GM12878 (cell line): ENCODE measurements around the gene COL24A1. TPM values are rescaled to one million over a fixed set of nuclear protein-coding genes. Genes with fewer than 3 reads are reported as not detected.
"Not testable (repeated sequence)": the region's sequence is repeated elsewhere in the genome, so short reads cannot be mapped to it uniquely, and the experiment has no call there.

Source experiments
- ATAC-seq: fragments of 200-7000 bp; cut with Tn5 transposase; 3 replicates; pipeline ENCODE4 v1.9.1; 2020; ENCODE audit warnings: mild to moderate bottlenecking, moderate library complexity
- BruUV-seq: library from RNA; stranded (reverse); fragments of 400-500 nt; replicated peaks from 2 replicates; lab custom pipeline; 2021; lab: Mats Ljungman, UMichigan
- CTCF ChIA-PET: fragments of 300-600 bp; sonication (Branson Sonifier 250); formaldehyde crosslinking; extraction: SDS; loops from one replicate; lab custom pipeline; 2021; ENCODE audit warnings: inconsistent platforms; lab: Yijun Ruan, JAX
- POLR2A ChIA-PET: fragments of 350-600 bp; formaldehyde crosslinking; extraction: SDS; loops from one replicate; lab custom pipeline; 2021; ENCODE audit warnings: inconsistent platforms; lab: Charles Lee
- RAD21 ChIA-PET: fragments of 300-600 bp; sonication (Branson Sonifier 250); formaldehyde crosslinking; loops from one replicate; lab custom pipeline; 2023; ENCODE audit warnings: antibody characterized with exemption; ENCODE audit not compliant: unreplicated experiment; lab: Charles Lee
- SMC1A ChIA-PET: fragments of 300-600 bp; sonication (Branson Sonifier 250); formaldehyde crosslinking; loops from one replicate; lab custom pipeline; 2023; ENCODE audit not compliant: unreplicated experiment, uncharacterized antibody; lab: Charles Lee
- DNase-seq: peaks from one replicate; pipeline ENCODE4 v3.0.0-alpha.2; 2011; ENCODE audit warnings: low read depth, low spot score
- FAIRE-seq: peaks from 3 replicates; lab custom pipeline; 2011; peaks lifted over from hg19 to GRCh38; lab: Jason Lieb, UNC
- H2AFZ ChIP-seq: 2 replicates; pipeline ENCODE4 v1.6.0; 2011; ENCODE audit warnings: low read depth, low read length, control low read depth; ENCODE audit not compliant: control insufficient read depth
- H3K27ac ChIP-seq: 2 replicates; pipeline ENCODE4 v1.5.1; 2011; ENCODE audit warnings: control low read depth; ENCODE audit not compliant: control insufficient read depth, insufficient read depth
- H3K27me3 ChIP-seq, 2 experiments: replicated peaks in 1 of 2; 2 replicates each; pipeline versions ENCODE4 v1.6.0 to v1.6.1; 2011; ENCODE audit warnings: low read length in 1 of 2; ENCODE audit not compliant: control insufficient read depth in 2 of 2, insufficient read depth in 2 of 2
- H3K36me3 ChIP-seq, 2 experiments: 2 replicates each; pipeline ENCODE4 v1.5.1; 2011; ENCODE audit warnings: low read length in 1 of 2; ENCODE audit not compliant: control insufficient read depth in 2 of 2, insufficient read depth in 2 of 2
- H3K4me1 ChIP-seq: 2 replicates; pipeline ENCODE4 v1.6.1; 2011; ENCODE audit warnings: mild to moderate bottlenecking, low read length, moderate library complexity, mixed read lengths; ENCODE audit not compliant: control insufficient read depth, insufficient read depth
- H3K4me2 ChIP-seq: 2 replicates; pipeline ENCODE4 v1.6.0; 2011; ENCODE audit warnings: control low read depth; ENCODE audit not compliant: control insufficient read depth, insufficient read depth
- H3K4me3 ChIP-seq: fragments of 200-600 bp; sonication (generic); 2 replicates; pipeline ENCODE4 v1.5.1; 2016
- H3K79me2 ChIP-seq: 2 replicates; pipeline ENCODE4 v1.6.0; 2011; ENCODE audit warnings: low read length; ENCODE audit not compliant: control insufficient read depth, insufficient read depth
- H3K9ac ChIP-seq: 2 replicates; pipeline ENCODE4 v1.8.0; 2011; ENCODE audit warnings: low read length, control low read depth, mixed read lengths; ENCODE audit not compliant: control insufficient read depth, insufficient read depth
- H3K9me3 ChIP-seq: replicated peaks from 3 replicates; pipeline ENCODE4 v1.5.1; 2011; ENCODE audit warnings: mild to moderate bottlenecking, low read length; ENCODE audit not compliant: control insufficient read depth, insufficient read depth
- H4K20me1 ChIP-seq: 2 replicates; pipeline ENCODE4 v1.6.0; 2011; ENCODE audit not compliant: control insufficient read depth, insufficient read depth
- EED ChIP-seq: sonication (generic); IDR thresholded peaks from 2 replicates; pipeline ENCODE4 v1.6.1; 2016; ENCODE audit warnings: antibody characterized with exemption, low read depth
- POU2F2 ChIP-seq: IDR thresholded peaks from 3 replicates; pipeline ENCODE4 v1.6.1; 2011; ENCODE audit warnings: low read depth, mild to moderate bottlenecking, low read length, borderline replicate concordance
- RB1 ChIP-seq: fragments of 450-650 bp; formaldehyde crosslinking; IDR thresholded peaks from 2 replicates; pipeline ENCODE4 v1.6.1; 2017; ENCODE audit warnings: mild to moderate bottlenecking, borderline replicate concordance
- SREBF2 ChIP-seq: IDR thresholded peaks from 2 replicates; pipeline ENCODE4 v1.6.1; 2012; ENCODE audit warnings: mild to moderate bottlenecking, low read length
- WGBS: methylation state at CpG from one replicate; pipeline ENCODE4 v1.1.6; 2016; ENCODE audit warnings: low lambda C conversion rate; ENCODE audit not compliant: insufficient replicate concordance, insufficient coverage; ENCODE audit errors: missing lambda C conversion rate; 5-methylcytosine and 5-hydroxymethylcytosine counted together
- in situ Hi-C: fragments of 300-500 bp; cut with MboI; formaldehyde crosslinking; loops from 9 replicates; pipeline ENCODE4 v1.14.3; 2018; ENCODE audit warnings: mixed read lengths
- intact Hi-C: fragments of 100-400 bp; cut with micrococcal nuclease; formaldehyde crosslinking; loops from one replicate; pipeline ENCODE4 v1.14.2; 2022; ENCODE audit not compliant: unreplicated experiment
- polyA plus RNA-seq, 11 experiments: library from polyadenylated mRNA; depleted of rRNA in 4 of 11; unstranded in 6 of 11; stranded (reverse) in 5 of 11; fragments of >200 nt; fragmentation: Nextera tagmentation in 4 of 11; fragmentation: Illumina TruSeq in 1 of 11; extraction: Ambion mirVana in 4 of 11; extraction: Trizol in 1 of 11; gene quantifications; 1 replicate in 1 of 11; 2 replicates in 10 of 11; pipeline versions ENCODE4 v1.2.1 to v1.2.3, GENCODE V29; 2011 to 2016; ENCODE audit warnings: inconsistent platforms in 2 of 11, missing spikeins in 2 of 11, low read depth in 1 of 11
- total RNA-seq, 4 experiments: library from RNA; depleted of rRNA in 3 of 4; stranded (reverse); fragments of >200 nt in 3 of 4; fragmentation: Illumina TruSeq in 1 of 4; extraction: Trizol in 1 of 4; gene quantifications; 2 replicates each; pipeline versions ENCODE4 v1.2.1 to v1.2.3, GENCODE V29; 2013 to 2021
- TF ChIP-seq, protein P1 (sequence below): fragments of 450-650 bp; IDR thresholded peaks from 2 replicates; pipeline ENCODE4 v1.6.1; 2017; ENCODE audit warnings: mild to moderate bottlenecking
- TF ChIP-seq, protein P2 (sequence below): fragments of 450-650 bp; IDR thresholded peaks from 2 replicates; pipeline ENCODE4 v1.6.1; 2017; ENCODE audit warnings: mild to moderate bottlenecking, moderate library complexity

COL24A1 gene
- total and polyA plus RNA-seq, 10 of the 15 experiments (the other 5 are each of a cell fraction or from before 2014, with no cell fraction given), result 0.19 to 4.1 (median 2.0) TPM

DNA sequence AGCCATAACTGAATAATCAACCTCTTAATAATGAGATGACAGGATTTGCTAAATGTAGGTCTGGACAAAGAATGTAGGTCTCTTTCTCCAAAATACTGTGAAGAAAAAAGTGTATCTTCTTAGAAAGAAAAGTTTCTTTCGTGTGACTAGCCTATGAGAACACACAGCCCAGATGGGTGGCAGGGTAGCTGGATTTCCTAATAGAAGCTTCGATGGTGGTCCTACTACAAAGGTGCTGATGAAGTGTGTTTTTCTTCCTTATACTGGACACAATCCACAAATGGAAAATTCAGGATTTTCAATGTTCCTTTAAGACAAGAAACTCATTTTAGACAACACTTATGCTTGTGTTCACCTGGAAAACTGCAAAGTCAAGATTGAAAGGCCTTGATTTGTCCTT, 358.2 kb downstream of the COL24A1 start (continued):
- TF ChIP-seq POU2F2 (no peak), RB1 (no peak), SREBF2 (no peak), EED (no peak)
- TF ChIP-seq, protein P1, sequence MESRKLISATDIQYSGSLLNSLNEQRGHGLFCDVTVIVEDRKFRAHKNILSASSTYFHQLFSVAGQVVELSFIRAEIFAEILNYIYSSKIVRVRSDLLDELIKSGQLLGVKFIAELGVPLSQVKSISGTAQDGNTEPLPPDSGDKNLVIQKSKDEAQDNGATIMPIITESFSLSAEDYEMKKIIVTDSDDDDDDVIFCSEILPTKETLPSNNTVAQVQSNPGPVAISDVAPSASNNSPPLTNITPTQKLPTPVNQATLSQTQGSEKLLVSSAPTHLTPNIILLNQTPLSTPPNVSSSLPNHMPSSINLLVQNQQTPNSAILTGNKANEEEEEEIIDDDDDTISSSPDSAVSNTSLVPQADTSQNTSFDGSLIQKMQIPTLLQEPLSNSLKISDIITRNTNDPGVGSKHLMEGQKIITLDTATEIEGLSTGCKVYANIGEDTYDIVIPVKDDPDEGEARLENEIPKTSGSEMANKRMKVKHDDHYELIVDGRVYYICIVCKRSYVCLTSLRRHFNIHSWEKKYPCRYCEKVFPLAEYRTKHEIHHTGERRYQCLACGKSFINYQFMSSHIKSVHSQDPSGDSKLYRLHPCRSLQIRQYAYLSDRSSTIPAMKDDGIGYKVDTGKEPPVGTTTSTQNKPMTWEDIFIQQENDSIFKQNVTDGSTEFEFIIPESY, result no peak
- TF ChIP-seq, protein P2, sequence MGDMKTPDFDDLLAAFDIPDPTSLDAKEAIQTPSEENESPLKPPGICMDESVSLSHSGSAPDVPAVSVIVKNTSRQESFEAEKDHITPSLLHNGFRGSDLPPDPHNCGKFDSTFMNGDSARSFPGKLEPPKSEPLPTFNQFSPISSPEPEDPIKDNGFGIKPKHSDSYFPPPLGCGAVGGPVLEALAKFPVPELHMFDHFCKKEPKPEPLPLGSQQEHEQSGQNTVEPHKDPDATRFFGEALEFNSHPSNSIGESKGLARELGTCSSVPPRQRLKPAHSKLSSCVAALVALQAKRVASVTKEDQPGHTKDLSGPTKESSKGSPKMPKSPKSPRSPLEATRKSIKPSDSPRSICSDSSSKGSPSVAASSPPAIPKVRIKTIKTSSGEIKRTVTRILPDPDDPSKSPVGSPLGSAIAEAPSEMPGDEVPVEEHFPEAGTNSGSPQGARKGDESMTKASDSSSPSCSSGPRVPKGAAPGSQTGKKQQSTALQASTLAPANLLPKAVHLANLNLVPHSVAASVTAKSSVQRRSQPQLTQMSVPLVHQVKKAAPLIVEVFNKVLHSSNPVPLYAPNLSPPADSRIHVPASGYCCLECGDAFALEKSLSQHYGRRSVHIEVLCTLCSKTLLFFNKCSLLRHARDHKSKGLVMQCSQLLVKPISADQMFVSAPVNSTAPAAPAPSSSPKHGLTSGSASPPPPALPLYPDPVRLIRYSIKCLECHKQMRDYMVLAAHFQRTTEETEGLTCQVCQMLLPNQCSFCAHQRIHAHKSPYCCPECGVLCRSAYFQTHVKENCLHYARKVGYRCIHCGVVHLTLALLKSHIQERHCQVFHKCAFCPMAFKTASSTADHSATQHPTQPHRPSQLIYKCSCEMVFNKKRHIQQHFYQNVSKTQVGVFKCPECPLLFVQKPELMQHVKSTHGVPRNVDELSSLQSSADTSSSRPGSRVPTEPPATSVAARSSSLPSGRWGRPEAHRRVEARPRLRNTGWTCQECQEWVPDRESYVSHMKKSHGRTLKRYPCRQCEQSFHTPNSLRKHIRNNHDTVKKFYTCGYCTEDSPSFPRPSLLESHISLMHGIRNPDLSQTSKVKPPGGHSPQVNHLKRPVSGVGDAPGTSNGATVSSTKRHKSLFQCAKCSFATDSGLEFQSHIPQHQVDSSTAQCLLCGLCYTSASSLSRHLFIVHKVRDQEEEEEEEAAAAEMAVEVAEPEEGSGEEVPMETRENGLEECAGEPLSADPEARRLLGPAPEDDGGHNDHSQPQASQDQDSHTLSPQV, result no peak

DNA sequence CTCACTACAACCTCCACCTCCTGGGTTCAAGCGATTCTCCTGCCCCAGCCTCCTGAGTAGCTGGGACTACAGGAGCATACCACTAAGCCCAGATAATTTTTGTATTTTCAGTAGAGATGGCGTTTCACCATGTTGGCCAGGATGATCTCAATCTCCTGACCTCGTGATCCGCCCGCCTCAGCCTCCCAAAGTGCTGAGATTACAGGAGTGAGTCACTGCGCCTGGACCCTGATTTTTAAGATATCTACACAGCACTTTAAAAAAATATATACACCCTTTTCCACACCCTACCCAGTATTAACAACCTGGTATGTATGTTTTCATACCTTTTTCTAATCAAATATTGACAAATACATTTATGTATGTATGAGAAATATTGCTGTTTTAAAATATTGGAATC, 379.6 kb downstream of the COL24A1 start:
- H3K4me3 ChIP-seq, H4K20me1 ChIP-seq, POLR2A ChIA-PET, CTCF ChIA-PET, in situ Hi-C loops, H3K27ac ChIP-seq, intact Hi-C loops, ATAC-seq, H2AFZ ChIP-seq, BruUV-seq, H3K9ac ChIP-seq, RAD21 ChIA-PET, H3K4me2 ChIP-seq, H3K4me1 ChIP-seq, H3K36me3 ChIP-seq, H3K27me3 ChIP-seq, FAIRE-seq, SMC1A ChIA-PET, H3K9me3 ChIP-seq, DNase-seq, H3K79me2 ChIP-seq: not testable (repeated sequence)
- 67% methylated on average over 6 of the region's 6 CpGs for WGBS
